HTR-8/SVneo (cell line): ENCODE data around the gene RNU1-2.
"Not testable (repeated sequence)": the region's sequence is repeated elsewhere in the genome, so short reads cannot be mapped to it uniquely, and the experiment has no call there.

Source experiments
- DNase-seq: peaks from one replicate; pipeline ENCODE4 v3.0.0; 2011; ENCODE audit warnings: low spot score, mixed read lengths; ENCODE audit not compliant: insufficient read length
- FAIRE-seq: peaks from 2 replicates; lab custom pipeline; 2011; peaks lifted over from hg19 to GRCh38; lab: Jason Lieb, UNC

The RNU1-2 gene

GRCh38 chr1:16886860-16887605, 8.7 kb upstream of the RNU1-2 start:
- no peak for DNase-seq

GRCh38 chr1:16888860-16889816, 6.6 kb upstream of the RNU1-2 start:
- DNase-seq (no peak), FAIRE-seq (no peak)

More at GRCh38 chr1:16886860-16887605, 8.7 kb upstream of the RNU1-2 start:
- FAIRE-seq = no peak

GRCh38 chr1:16890539-16891021, 5.2 kb upstream of the RNU1-2 start:
- not testable (repeated sequence) for DNase-seq, FAIRE-seq

GRCh38 chr1:16891057-16891456, 4.7 kb upstream of the RNU1-2 start:
- not testable (repeated sequence) for FAIRE-seq, DNase-seq

GRCh38 chr1:16892978-16893525, 2.7 kb upstream of the RNU1-2 start:
- not testable (repeated sequence) for FAIRE-seq, DNase-seq

- FAIRE-seq, DNase-seq: not testable (repeated sequence)
These were observed 2.0 kb upstream of the RNU1-2 start for GRCh38 chr1:16893796-16894195.

GRCh38 chr1:16894338-16894737, 1.4 kb upstream of the RNU1-2 start:
- FAIRE-seq, DNase-seq: not testable (repeated sequence)

GRCh38 chr1:16895233-16895597, 565 bp upstream of the RNU1-2 start:
- DNase-seq, FAIRE-seq: not testable (repeated sequence)

- FAIRE-seq, DNase-seq: not testable (repeated sequence)
These were observed 706 bp downstream of the RNU1-2 start for GRCh38 chr1:16896316-16897055.

- FAIRE-seq, DNase-seq: not testable (repeated sequence)
These were observed 1.9 kb downstream of the RNU1-2 start for GRCh38 chr1:16897653-16898052.

- not testable (repeated sequence) for FAIRE-seq, DNase-seq
These were observed 2.5 kb downstream of the RNU1-2 start for GRCh38 chr1:16898298-16898697.

GRCh38 chr1:16899020-16899419, 3.2 kb downstream of the RNU1-2 start:
- DNase-seq, FAIRE-seq: not testable (repeated sequence)

- no peak for DNase-seq
- no peak for FAIRE-seq
These were observed 5.0 kb downstream of the RNU1-2 start for GRCh38 chr1:16900751-16901150.

- DNase-seq, FAIRE-seq: not testable (repeated sequence)
These were observed 5.6 kb downstream of the RNU1-2 start for GRCh38 chr1:16901371-16901770.

- DNase-seq = no peak
These were observed 7.3 kb downstream of the RNU1-2 start for GRCh38 chr1:16903054-16903453.

GRCh38 chr1:16903458-16903796, 7.6 kb downstream of the RNU1-2 start:
- FAIRE-seq (no peak), DNase-seq (no peak)

More at GRCh38 chr1:16903054-16903453, 7.3 kb downstream of the RNU1-2 start:
- no peak for FAIRE-seq

- DNase-seq = peak; percentile 84
- FAIRE-seq = peak; percentile 51
These were observed 8.9 kb downstream of the RNU1-2 start for GRCh38 chr1:16904560-16905109.

GRCh38 chr1:16905110-16905867, 9.5 kb downstream of the RNU1-2 start:
- DNase-seq (no peak), FAIRE-seq (no peak)
